SK-N-SH treated with all-trans-retinoic acid at 6 μM for 48 hours (cell line): ENCODE measurements around the gene CHTF8.
A peak's percentile ranks its signal among the peaks of the same experiment; 100 is the strongest.

Experiments
- ATAC-seq: fragments of 200-7000 bp; cut with Tn5 transposase; 3 replicates; pipeline ENCODE4 v1.9.1; 2020; ENCODE audit warnings: mild to moderate bottlenecking, moderate library complexity
- ARNTL ChIP-seq: fragments of 450-650 bp; formaldehyde crosslinking; IDR thresholded peaks from 2 replicates; pipeline ENCODE4 v1.5.0; 2020; ENCODE audit warnings: low read depth, mild to moderate bottlenecking, moderate library complexity, borderline replicate concordance
- BACH2 ChIP-seq: fragments of 250-450 bp; sonication (Bioruptor Pico); IDR thresholded peaks from 2 replicates; pipeline ENCODE4 v1.9.0; 2021; ENCODE audit warnings: mild to moderate bottlenecking, borderline replicate concordance
- ESRRG ChIP-seq: fragments of 250-450 bp; sonication (Bioruptor Pico); IDR thresholded peaks from 2 replicates; pipeline ENCODE4 v1.6.1; 2021; ENCODE audit warnings: mild to moderate bottlenecking
- GLIS3 ChIP-seq: fragments of 250-450 bp; sonication (Bioruptor Pico); IDR thresholded peaks from 2 replicates; pipeline ENCODE4 v1.5.0; 2020; ENCODE audit warnings: mild to moderate bottlenecking, moderate library complexity
- ISL1 ChIP-seq: fragments of 250-450 bp; sonication (Bioruptor Pico); IDR thresholded peaks from 2 replicates; pipeline ENCODE4 v2.1.2; 2022; ENCODE audit warnings: mild to moderate bottlenecking, moderate library complexity
- OSR1 ChIP-seq: fragments of 250-450 bp; sonication (Bioruptor Pico); IDR thresholded peaks from 2 replicates; pipeline ENCODE4 v1.8.0; 2022; ENCODE audit warnings: moderate library complexity, mild to moderate bottlenecking, inconsistent platforms
- PPARA ChIP-seq: fragments of 250-450 bp; sonication (Bioruptor Pico); IDR thresholded peaks from 2 replicates; pipeline ENCODE4 v1.5.0; 2020; ENCODE audit warnings: mild to moderate bottlenecking, borderline replicate concordance
- RARB ChIP-seq: fragments of 250-450 bp; sonication (Bioruptor Pico); IDR thresholded peaks from 2 replicates; pipeline ENCODE4 v1.8.0; 2021; ENCODE audit warnings: mild to moderate bottlenecking, moderate library complexity
- SNAI2 ChIP-seq: fragments of 250-450 bp; sonication (Bioruptor Pico); IDR thresholded peaks from 2 replicates; pipeline ENCODE4 v1.5.0; 2020; ENCODE audit warnings: mild to moderate bottlenecking, moderate library complexity
- TCF4 ChIP-seq: fragments of 250-450 bp; sonication (Bioruptor Pico); IDR thresholded peaks from 2 replicates; pipeline ENCODE4 v1.8.0; 2021; ENCODE audit warnings: mild to moderate bottlenecking, moderate library complexity, borderline replicate concordance
- TOX ChIP-seq: fragments of 250-450 bp; sonication (Bioruptor Pico); IDR thresholded peaks from 2 replicates; pipeline ENCODE4 v1.8.0; 2021; ENCODE audit warnings: mild to moderate bottlenecking, moderate library complexity, borderline replicate concordance
- ZC3H10 ChIP-seq: fragments of 250-450 bp; sonication (Bioruptor Pico); IDR thresholded peaks from 2 replicates; pipeline ENCODE4 v1.5.1; 2021; ENCODE audit warnings: mild to moderate bottlenecking, moderate library complexity
- ZFP3 ChIP-seq: fragments of 250-450 bp; sonication (Bioruptor Pico); IDR thresholded peaks from 2 replicates; pipeline ENCODE4 v1.5.0; 2020; ENCODE audit warnings: mild to moderate bottlenecking, moderate library complexity
- ZNF70 ChIP-seq: fragments of 450-650 bp; formaldehyde crosslinking; IDR thresholded peaks from 2 replicates; pipeline ENCODE4 v1.5.0; 2020; ENCODE audit warnings: mild to moderate bottlenecking, moderate library complexity
- ZNF8 ChIP-seq: fragments of 450-650 bp; formaldehyde crosslinking; IDR thresholded peaks from 2 replicates; pipeline ENCODE4 v1.5.0; 2020; ENCODE audit warnings: mild to moderate bottlenecking, moderate library complexity
- TF ChIP-seq, protein P1 (sequence below): fragments of 250-450 bp; sonication (Bioruptor Pico); IDR thresholded peaks from 2 replicates; pipeline ENCODE4 v1.5.0; 2020; ENCODE audit warnings: mild to moderate bottlenecking, moderate library complexity
- TF ChIP-seq, protein P2 (sequence below): fragments of 250-450 bp; sonication (Bioruptor Pico); IDR thresholded peaks from 2 replicates; pipeline ENCODE4 v1.8.0; 2020; ENCODE audit warnings: mild to moderate bottlenecking, moderate library complexity, borderline replicate concordance
- TF ChIP-seq, protein P3 (sequence below): fragments of 250-450 bp; sonication (Bioruptor Pico); IDR thresholded peaks from 2 replicates; pipeline ENCODE4 v1.8.0; 2021; ENCODE audit warnings: low read depth, mild to moderate bottlenecking, moderate library complexity, borderline replicate concordance
- TF ChIP-seq, protein P4 (sequence below): fragments of 250-450 bp; sonication (Bioruptor Pico); IDR thresholded peaks from 2 replicates; pipeline ENCODE4 v1.5.1; 2020; ENCODE audit warnings: low read depth, mild to moderate bottlenecking, moderate library complexity

The CHTF8 gene

DNA sequence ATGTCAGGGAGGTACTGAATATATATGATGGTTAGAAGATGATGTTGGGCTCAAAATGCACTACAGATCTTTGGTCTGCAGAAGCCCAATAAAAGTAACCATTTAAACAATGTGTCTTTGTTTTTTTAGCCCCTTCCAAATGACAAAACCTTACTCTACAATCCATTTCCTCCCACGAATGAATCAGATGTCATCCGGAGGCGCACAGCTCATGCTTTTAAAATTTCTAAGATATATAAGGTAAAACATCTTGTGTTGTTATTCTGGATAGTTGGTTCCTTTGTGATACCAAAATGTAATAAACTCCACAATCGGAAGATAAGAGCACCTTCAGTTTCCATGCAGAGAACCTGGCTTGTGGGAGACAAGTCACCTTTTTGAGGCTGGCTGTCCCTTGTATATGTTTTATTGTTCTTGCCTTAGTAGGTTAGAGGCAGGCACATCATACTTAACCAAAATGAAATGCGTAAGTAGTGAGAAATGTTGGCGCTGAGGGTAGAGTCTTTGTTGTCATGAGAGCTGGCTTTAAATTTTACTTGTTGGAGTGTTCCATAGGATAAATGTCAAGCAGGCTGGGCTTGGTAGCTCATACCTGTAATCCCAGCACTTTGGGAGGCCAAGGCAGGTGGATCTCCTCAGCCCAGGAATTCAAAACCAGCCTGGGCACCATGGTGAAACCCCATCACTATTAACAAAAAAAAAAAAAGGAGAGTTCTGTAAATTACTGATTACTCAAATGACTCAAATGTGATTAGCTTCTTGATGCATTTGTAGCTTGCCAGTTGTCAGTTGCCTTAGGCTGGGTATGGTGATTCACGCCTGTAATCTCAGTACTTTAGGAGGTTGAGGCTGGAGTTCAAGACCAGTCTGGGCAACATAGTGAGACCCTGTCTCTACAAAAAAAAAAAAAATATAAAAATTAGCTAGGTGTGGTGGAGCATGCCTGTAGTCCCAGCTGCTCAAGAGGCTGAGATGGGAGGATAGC, 34.9 kb upstream of the CHTF8 start:
- ATAC-seq: 0 out of 3 replicates have a peak, but pooled peaks have one; percentile 10
- no peak for TF ChIP-seq ZFP3 (CRISPR knock-in tag)
- TF ChIP-seq ZC3H10 (CRISPR knock-in tag): no peak
- no peak for TF ChIP-seq PPARA (CRISPR knock-in tag)
- TF ChIP-seq, protein P1, sequence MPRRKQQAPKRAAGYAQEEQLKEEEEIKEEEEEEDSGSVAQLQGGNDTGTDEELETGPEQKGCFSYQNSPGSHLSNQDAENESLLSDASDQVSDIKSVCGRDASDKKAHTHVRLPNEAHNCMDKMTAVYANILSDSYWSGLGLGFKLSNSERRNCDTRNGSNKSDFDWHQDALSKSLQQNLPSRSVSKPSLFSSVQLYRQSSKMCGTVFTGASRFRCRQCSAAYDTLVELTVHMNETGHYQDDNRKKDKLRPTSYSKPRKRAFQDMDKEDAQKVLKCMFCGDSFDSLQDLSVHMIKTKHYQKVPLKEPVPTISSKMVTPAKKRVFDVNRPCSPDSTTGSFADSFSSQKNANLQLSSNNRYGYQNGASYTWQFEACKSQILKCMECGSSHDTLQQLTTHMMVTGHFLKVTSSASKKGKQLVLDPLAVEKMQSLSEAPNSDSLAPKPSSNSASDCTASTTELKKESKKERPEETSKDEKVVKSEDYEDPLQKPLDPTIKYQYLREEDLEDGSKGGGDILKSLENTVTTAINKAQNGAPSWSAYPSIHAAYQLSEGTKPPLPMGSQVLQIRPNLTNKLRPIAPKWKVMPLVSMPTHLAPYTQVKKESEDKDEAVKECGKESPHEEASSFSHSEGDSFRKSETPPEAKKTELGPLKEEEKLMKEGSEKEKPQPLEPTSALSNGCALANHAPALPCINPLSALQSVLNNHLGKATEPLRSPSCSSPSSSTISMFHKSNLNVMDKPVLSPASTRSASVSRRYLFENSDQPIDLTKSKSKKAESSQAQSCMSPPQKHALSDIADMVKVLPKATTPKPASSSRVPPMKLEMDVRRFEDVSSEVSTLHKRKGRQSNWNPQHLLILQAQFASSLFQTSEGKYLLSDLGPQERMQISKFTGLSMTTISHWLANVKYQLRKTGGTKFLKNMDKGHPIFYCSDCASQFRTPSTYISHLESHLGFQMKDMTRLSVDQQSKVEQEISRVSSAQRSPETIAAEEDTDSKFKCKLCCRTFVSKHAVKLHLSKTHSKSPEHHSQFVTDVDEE (CRISPR knock-in tag): no peak
- TF ChIP-seq ESRRG (CRISPR knock-in tag): no peak
- TF ChIP-seq OSR1 (CRISPR knock-in tag): no peak
- no peak for TF ChIP-seq BACH2 (CRISPR knock-in tag)
- no peak for TF ChIP-seq ISL1 (CRISPR knock-in tag)
- TF ChIP-seq RARB (CRISPR knock-in tag): no peak
- TF ChIP-seq, protein P2, sequence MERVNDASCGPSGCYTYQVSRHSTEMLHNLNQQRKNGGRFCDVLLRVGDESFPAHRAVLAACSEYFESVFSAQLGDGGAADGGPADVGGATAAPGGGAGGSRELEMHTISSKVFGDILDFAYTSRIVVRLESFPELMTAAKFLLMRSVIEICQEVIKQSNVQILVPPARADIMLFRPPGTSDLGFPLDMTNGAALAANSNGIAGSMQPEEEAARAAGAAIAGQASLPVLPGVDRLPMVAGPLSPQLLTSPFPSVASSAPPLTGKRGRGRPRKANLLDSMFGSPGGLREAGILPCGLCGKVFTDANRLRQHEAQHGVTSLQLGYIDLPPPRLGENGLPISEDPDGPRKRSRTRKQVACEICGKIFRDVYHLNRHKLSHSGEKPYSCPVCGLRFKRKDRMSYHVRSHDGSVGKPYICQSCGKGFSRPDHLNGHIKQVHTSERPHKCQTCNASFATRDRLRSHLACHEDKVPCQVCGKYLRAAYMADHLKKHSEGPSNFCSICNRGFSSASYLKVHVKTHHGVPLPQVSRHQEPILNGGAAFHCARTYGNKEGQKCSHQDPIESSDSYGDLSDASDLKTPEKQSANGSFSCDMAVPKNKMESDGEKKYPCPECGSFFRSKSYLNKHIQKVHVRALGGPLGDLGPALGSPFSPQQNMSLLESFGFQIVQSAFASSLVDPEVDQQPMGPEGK (CRISPR knock-in tag): no peak
- no peak for TF ChIP-seq ZNF70 (CRISPR knock-in tag)
- TF ChIP-seq, protein P3, sequence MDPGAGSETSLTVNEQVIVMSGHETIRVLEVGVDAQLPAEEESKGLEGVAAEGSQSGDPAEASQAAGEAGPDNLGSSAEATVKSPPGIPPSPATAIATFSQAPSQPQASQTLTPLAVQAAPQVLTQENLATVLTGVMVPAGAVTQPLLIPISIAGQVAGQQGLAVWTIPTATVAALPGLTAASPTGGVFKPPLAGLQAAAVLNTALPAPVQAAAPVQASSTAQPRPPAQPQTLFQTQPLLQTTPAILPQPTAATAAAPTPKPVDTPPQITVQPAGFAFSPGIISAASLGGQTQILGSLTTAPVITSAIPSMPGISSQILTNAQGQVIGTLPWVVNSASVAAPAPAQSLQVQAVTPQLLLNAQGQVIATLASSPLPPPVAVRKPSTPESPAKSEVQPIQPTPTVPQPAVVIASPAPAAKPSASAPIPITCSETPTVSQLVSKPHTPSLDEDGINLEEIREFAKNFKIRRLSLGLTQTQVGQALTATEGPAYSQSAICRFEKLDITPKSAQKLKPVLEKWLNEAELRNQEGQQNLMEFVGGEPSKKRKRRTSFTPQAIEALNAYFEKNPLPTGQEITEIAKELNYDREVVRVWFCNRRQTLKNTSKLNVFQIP: no peak
- TF ChIP-seq TOX (CRISPR knock-in tag): no peak
- no peak for TF ChIP-seq ZNF8
- no peak for TF ChIP-seq SNAI2
- no peak for TF ChIP-seq TCF4
- TF ChIP-seq ARNTL (CRISPR knock-in tag): no peak
- TF ChIP-seq, protein P4, sequence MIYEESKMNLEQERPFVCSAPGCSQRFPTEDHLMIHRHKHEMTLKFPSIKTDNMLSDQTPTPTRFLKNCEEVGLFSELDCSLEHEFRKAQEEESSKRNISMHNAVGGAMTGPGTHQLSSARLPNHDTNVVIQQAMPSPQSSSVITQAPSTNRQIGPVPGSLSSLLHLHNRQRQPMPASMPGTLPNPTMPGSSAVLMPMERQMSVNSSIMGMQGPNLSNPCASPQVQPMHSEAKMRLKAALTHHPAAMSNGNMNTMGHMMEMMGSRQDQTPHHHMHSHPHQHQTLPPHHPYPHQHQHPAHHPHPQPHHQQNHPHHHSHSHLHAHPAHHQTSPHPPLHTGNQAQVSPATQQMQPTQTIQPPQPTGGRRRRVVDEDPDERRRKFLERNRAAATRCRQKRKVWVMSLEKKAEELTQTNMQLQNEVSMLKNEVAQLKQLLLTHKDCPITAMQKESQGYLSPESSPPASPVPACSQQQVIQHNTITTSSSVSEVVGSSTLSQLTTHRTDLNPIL (CRISPR knock-in tag): no peak

DNA sequence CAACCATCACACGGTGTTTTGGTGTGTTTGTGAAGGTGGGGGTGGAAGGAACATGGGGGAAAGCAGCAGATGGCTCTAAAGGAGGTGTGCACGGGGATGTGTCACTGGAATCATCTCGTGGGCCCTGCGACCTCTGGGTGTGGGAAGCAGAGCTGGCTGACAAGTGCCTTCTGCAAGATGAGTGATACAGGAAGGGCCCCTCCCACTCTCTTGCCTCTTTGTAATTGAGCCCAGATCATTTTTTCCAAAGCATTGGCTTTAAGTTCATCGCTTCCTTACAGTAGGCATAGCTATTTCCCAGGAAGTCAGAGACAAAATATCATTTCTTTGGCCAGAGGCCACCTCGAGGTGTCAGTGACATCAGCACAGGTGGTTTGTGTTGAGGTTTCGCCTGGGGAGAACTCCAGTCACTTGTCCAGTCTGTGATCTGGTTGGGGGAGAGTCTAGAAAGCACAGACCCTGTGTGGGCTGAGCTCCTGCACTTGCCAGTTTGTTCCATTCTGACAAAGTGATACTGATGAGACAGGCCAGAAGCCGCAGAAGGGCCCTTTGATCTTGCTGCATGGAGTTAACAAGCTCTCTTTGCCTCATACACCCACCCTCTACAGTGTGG, 33.9 kb upstream of the CHTF8 start:
- peak; percentile 73 for ATAC-seq
- TF ChIP-seq TOX (CRISPR knock-in tag): no peak
- TF ChIP-seq, all 23 proteins: peak for 0

DNA sequence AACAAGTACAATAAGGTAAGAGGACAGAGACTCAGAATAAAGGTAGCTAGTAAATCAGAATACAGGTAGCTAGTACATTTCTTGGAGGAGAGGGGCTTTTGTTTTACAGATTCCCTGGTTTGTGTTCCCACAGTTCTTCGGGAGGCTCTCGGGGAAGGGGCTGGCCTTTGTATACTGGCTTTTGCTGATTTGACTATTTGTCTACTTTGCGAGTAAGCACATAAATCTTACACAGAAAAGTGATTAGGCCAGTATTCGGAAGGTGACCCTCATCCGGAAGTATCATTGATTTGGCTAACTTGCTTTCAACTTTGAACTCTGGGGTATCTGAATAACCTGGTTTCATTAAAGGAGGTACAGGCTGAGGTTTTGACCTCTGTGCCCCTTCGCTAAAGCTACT, 33.2 kb upstream of the CHTF8 start:
- ATAC-seq: no peak
- TF ChIP-seq GLIS3 (CRISPR knock-in tag): no peak
- TF ChIP-seq, protein P3: no peak
- TF ChIP-seq SNAI2: no peak
- TF ChIP-seq PPARA (CRISPR knock-in tag): no peak
- no peak for TF ChIP-seq ZFP3 (CRISPR knock-in tag)
- TF ChIP-seq ARNTL (CRISPR knock-in tag): no peak
- TF ChIP-seq ZNF8: no peak
- TF ChIP-seq TCF4: no peak
- no peak for TF ChIP-seq TOX (CRISPR knock-in tag)
- TF ChIP-seq ZC3H10 (CRISPR knock-in tag): no peak
- TF ChIP-seq, all 23 proteins: peak for 0
